Sigmoid colon (tissue), 7 donors: Measurements from ENCODE around the gene ADSS1. TPM values are rescaled to one million over a fixed set of nuclear protein-coding genes. Genes with fewer than 3 reads are reported as not detected.

Experiments
- DNase-seq: peaks from one replicate; pipeline ENCODE4 v3.0.0-alpha.2; 2019
- H3K27ac ChIP-seq, 4 donors: fragments of 200-600 bp; sonication (generic); one replicate each; pipeline ENCODE4 v1.5.1; 2016 to 2019; ENCODE audit warnings: mild to moderate bottlenecking in 1 of 4
- H3K27me3 ChIP-seq, 3 donors: fragments of 200-600 bp; sonication (generic); one replicate each; pipeline ENCODE4 v1.5.1; 2019; ENCODE audit warnings: mild to moderate bottlenecking in 1 of 3
- H3K36me3 ChIP-seq, 4 donors: fragments of 200-600 bp; sonication (generic); one replicate each; pipeline ENCODE4 v1.5.1; 2016 to 2019
- H3K4me1 ChIP-seq, 4 donors: fragments of 200-600 bp; sonication (generic); one replicate each; pipeline ENCODE4 v1.5.1; 2017 to 2019
- H3K4me3 ChIP-seq, 4 donors: fragments of 200-600 bp; sonication (generic); one replicate each; pipeline ENCODE4 v1.5.1; 2017 to 2019; ENCODE audit warnings: mild to moderate bottlenecking in 2 of 4, moderate library complexity in 1 of 4
- H3K9me3 ChIP-seq, 4 donors: fragments of 200-600 bp in 3 of 4; sonication (generic) in 3 of 4; one replicate each; pipeline versions ENCODE4 v1.5.1 to v1.6.1; 2013 to 2019
- CTCF ChIP-seq, 4 experiments: fragments of 450-650 bp in 3 of 4; fragments of 200-600 bp in 1 of 4; IDR thresholded peaks; one replicate each; pipeline ENCODE4 v1.5.1; 2016 to 2019; ENCODE audit warnings: antibody characterized with exemption in 4 of 4, mild to moderate bottlenecking in 3 of 4, moderate library complexity in 2 of 4
- EP300 ChIP-seq, 4 donors: sonication (generic); formaldehyde crosslinking; IDR thresholded peaks; one replicate each; pipeline ENCODE4 v1.6.1; 2017; ENCODE audit warnings: antibody characterized with exemption in 4 of 4
- POLR2A ChIP-seq, 2 donors: fragments of 450-650 bp; IDR thresholded peaks; one replicate each; pipeline ENCODE4 v1.6.1; 2016; ENCODE audit warnings: antibody characterized with exemption in 2 of 2, mild to moderate bottlenecking in 2 of 2, moderate library complexity in 2 of 2
- POLR2AphosphoS5 ChIP-seq, 4 donors: sonication (generic); formaldehyde crosslinking; IDR thresholded peaks; one replicate each; pipeline ENCODE4 v1.6.1; 2017; ENCODE audit warnings: antibody characterized with exemption in 4 of 4
- WGBS, 2 donors: extraction: QIAGEN DNeasy Blood & Tissue Kit; methylation state at CpG; one replicate each; pipeline ENCODE4 v1.1.7; 2013; 5-methylcytosine and 5-hydroxymethylcytosine counted together
- intact Hi-C: fragments of 100-400 bp; cut with DNase I; formaldehyde crosslinking; loops from one replicate; pipeline ENCODE4 v1.15.1; 2023
- polyA plus RNA-seq, 3 donors: library from polyadenylated mRNA; stranded (reverse); fragments of 200-250 nt; gene quantifications; one replicate each; pipeline ENCODE4 v1.2.3, GENCODE V29; 2013
- total RNA-seq, 4 donors: library from RNA; depleted of rRNA; stranded (reverse); fragments of >200 nt; gene quantifications; one replicate each; pipeline ENCODE4 v1.1.0, GENCODE V29; 2016
- donor health status: healthy with polysubstance abuse.
- donor health status: Bipolar disorder and iron deficiency.
- donor health status: healthy.

Gene ADSS1
- total and polyA plus RNA-seq, 7 donors = 2.0 to 10.2 (median 5.3) TPM

- peak within 1 kb of the TSS; percentile 82 to 90 (median 86) for H3K27ac ChIP-seq
- H3K9me3 ChIP-seq = no peaks in the 10 kb centered on the region
- DNase-seq = peak; percentile 100
- intact Hi-C loops = loop anchor here (2.0 to 5.0 kb wide), 2 partner anchors 42 to 74 kb away; partner anchors contain the start of gene AKT1
- H3K4me3 ChIP-seq = peak within 1 kb of the TSS; percentile 65 to 99 (median 92)
- peaks cover 2 to 35% (median 30%) of the 10 kb centered on the region in 4 donors for H3K4me1 ChIP-seq
- TF ChIP-seq CTCF (IDR thresholded peaks at IDR 0.05) (no peak), POLR2A (IDR thresholded peaks at IDR 0.05) (peak; percentile 74 to 86), POLR2AphosphoS5 (IDR thresholded peaks at IDR 0.05) (peak; percentile 93 to 99 (median 96))
- H3K36me3 ChIP-seq = peaks cover 12 to 26% (median 20%) of the 10 kb centered on the region in 4 donors
- H3K27me3 ChIP-seq = no peaks in the 10 kb centered on the region
- 0 to 1% methylated on average over 95 of the region's 95 CpGs for WGBS, 2 donors
Observed at GRCh38 chr14:104752735-104753527, 28.9 kb downstream of the ADSS1 start, which contains the start of gene SIVA1. TSS of gene SIVA1 (plus strand) at chr14:104753147. CDS start at chr14:104753202, 55 bp downstream.

DNA sequence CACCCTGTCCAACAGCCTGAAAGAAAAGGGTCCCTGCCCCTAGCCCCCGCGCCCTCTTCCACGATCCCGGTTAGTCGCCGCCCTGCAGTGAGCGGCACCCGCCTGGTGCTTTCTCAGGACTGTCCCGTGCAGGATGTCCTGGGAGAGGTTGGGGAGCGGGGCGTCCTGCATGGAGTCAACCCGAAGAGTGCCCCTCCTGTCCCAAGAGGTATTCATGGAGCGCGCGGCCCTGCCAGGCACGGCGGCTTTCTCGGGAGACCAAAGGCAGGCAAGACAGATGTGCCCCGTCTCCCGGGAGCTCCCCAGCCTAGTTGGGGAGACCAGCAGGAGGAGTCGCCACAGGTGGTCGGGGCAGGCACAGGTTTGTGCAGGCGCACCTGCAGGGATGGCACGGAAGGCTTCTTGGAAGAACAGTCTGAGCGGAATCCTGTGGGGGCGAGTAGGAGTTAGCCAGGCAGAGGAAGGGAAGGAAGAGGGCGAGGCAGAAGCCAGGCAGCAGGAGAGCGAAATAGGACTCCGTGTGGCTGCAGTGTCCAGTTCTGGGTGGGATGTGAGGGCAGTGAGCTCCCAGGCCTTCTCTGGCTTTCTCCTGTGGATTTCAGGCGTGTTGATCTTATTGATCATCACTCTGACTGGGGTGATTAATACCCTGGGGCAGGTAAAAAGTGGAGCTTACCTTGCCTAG, 29.6 kb downstream of the ADSS1 start:
- TF ChIP-seq POLR2A (IDR thresholded peaks at IDR 0.05) (no peak), POLR2AphosphoS5 (IDR thresholded peaks at IDR 0.05) (no peak), CTCF (IDR thresholded peaks at IDR 0.05) (no peak), EP300 (IDR thresholded peaks at IDR 0.05) (no peak)
- WGBS, 2 donors = 1 to 2% methylated on average over 30 of the region's 30 CpGs
- Histone ChIP-seq H3K9me3 (no peaks in the 10 kb centered on the region), H3K27ac (peak overlapping the region; percentile 82 to 90 (median 86)), H3K27me3 (no peaks in the 10 kb centered on the region), H3K4me1 (peaks cover 2 to 29% (median 26%) of the 10 kb centered on the region in 4 donors), H3K36me3 (peaks cover 14 to 33% (median 22%) of the 10 kb centered on the region in 4 donors), H3K4me3 (peak overlapping the region; percentile 65 to 99 (median 92))
- intact Hi-C loops = loop anchor here (2.0 to 5.0 kb wide), 2 partner anchors 41 to 74 kb away; partner anchors contain the start of gene AKT1
- DNase-seq = no peak

- no peak for DNase-seq
- WGBS, 2 donors = 30 to 63% methylated on average over 13 of the region's 13 CpGs
- Histone ChIP-seq H3K9me3 (no peaks in the 10 kb centered on the region), H3K4me3 (peak overlapping the region in 3 of 4 donors; percentile 65 to 99 (median 87)), H3K27me3 (no peaks in the 10 kb centered on the region), H3K27ac (peak overlapping the region in 3 of 4 donors; percentile 82 to 90 (median 87)), H3K4me1 (peaks cover 2 to 29% (median 25%) of the 10 kb centered on the region in 4 donors), H3K36me3 (peaks cover 14 to 40% (median 25%) of the 10 kb centered on the region in 4 donors)
- intact Hi-C loops = loop anchor here (5.0 kb wide), 1 partner anchor 73 kb away; no protein-coding TSS in a partner anchor
- no peak for TF ChIP-seq POLR2AphosphoS5 (IDR thresholded peaks at IDR 0.05)
- TF ChIP-seq EP300 (IDR thresholded peaks at IDR 0.05) = no peak
- TF ChIP-seq POLR2A (IDR thresholded peaks at IDR 0.05) = no peak
- TF ChIP-seq CTCF (IDR thresholded peaks at IDR 0.05) = no peak
Observed at GRCh38 chr14:104754213-104754851, 30.3 kb downstream of the ADSS1 start.

DNA sequence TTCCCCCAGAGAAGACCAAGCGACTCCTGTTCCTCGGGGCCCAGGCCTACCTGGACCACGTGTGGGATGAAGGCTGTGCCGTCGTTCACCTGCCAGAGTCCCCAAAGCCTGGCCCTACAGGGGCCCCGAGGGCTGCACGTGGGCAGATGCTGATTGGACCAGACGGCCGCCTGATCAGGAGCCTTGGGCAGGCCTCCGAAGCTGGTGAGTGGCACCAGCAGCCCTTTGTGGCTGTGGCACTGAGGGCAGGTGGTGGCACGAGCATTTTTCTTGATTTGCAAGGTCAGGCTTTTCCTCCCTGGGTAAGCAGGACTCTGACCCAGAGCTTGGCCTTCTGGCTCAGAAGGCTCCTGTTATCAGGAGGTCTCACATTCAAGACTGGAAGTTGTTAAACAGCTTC, 31.6 kb downstream of the ADSS1 start:
- no peaks in the 10 kb centered on the region for H3K27me3 ChIP-seq
- TF ChIP-seq POLR2A (IDR thresholded peaks at IDR 0.05) (no peak), EP300 (IDR thresholded peaks at IDR 0.05) (no peak), CTCF (IDR thresholded peaks at IDR 0.05) (no peak), POLR2AphosphoS5 (IDR thresholded peaks at IDR 0.05) (no peak)
- WGBS, 2 donors = 81 to 82% methylated on average over 11 of the region's 11 CpGs
- no peak overlapping the region for H3K27ac ChIP-seq
- H3K36me3 ChIP-seq = peaks cover 14 to 52% (median 28%) of the 10 kb centered on the region in 4 donors
- peaks cover 2 to 29% (median 25%) of the 10 kb centered on the region in 4 donors for H3K4me1 ChIP-seq
- DNase-seq = no peak
- intact Hi-C loops = no loop called here
- no peak overlapping the region for H3K4me3 ChIP-seq
- H3K9me3 ChIP-seq = no peaks in the 10 kb centered on the region
